Raji (cell line): ENCODE results near the gene ISCA2.

Source experiments
- POLR2A ChIP-seq: IDR thresholded peaks from 2 replicates; pipeline ENCODE4 v1.6.1; 2011; ENCODE audit warnings: low read depth, low read length, control low read depth; ENCODE audit not compliant: insufficient read depth

The ISCA2 gene

GRCh38 chr14:74476607-74477006 is 17.0 kb upstream of the ISCA2 start:
- TF ChIP-seq POLR2A: no peak

GRCh38 chr14:74478996-74479635 is 14.4 kb upstream of the ISCA2 start:
- no peak for TF ChIP-seq POLR2A

- no peak for TF ChIP-seq POLR2A
Observed at GRCh38 chr14:74480046-74480445, 13.5 kb upstream of the ISCA2 start.

GRCh38 chr14:74482571-74482970 is 11.0 kb upstream of the ISCA2 start:
- TF ChIP-seq POLR2A: no peak

GRCh38 chr14:74483321-74483720 is 10.2 kb upstream of the ISCA2 start:
- no peak for TF ChIP-seq POLR2A

- no peak for TF ChIP-seq POLR2A
Observed at GRCh38 chr14:74486164-74486563, 7.4 kb upstream of the ISCA2 start.

GRCh38 chr14:74488786-74489397 is 4.7 kb upstream of the ISCA2 start:
- no peak for TF ChIP-seq POLR2A

- TF ChIP-seq POLR2A: no peak
Observed at GRCh38 chr14:74490486-74490885, 3.1 kb upstream of the ISCA2 start.

GRCh38 chr14:74491956-74492775 is 1.4 kb upstream of the ISCA2 start:
- no peak for TF ChIP-seq POLR2A

GRCh38 chr14:74492776-74493342 is 706 bp upstream of the ISCA2 start, which contains the start of gene NPC2:
Gene NPC2, minus strand, starts transcription at chr14:74493305. Its CDS starts 31 bp downstream, at chr14:74493274.
- TF ChIP-seq POLR2A: no peak

GRCh38 chr14:74495356-74495755 is 1.8 kb downstream of the ISCA2 start:
- TF ChIP-seq POLR2A: no peak

- no peak for TF ChIP-seq POLR2A
Observed at GRCh38 chr14:74500417-74501134, 7.0 kb downstream of the ISCA2 start.

- no peak for TF ChIP-seq POLR2A
Observed at GRCh38 chr14:74501135-74501614, 7.6 kb downstream of the ISCA2 start.

- TF ChIP-seq POLR2A: no peak
Observed at GRCh38 chr14:74501691-74502090, 8.1 kb downstream of the ISCA2 start.
